ENCODE measurements around the gene TMED10.

The TMED10 gene

GRCh38 chr14:75147423-75148071, 28.9 kb downstream of the TMED10 start:
- peak; percentile 59 for TF ChIP-seq CTCF (conservative IDR thresholded peaks at IDR 0.05; ENCODE audit: control insufficient read depth, insufficient read depth, low read depth, low read length)
- DNase-seq (ENCODE audit: low read depth): peak; percentile 85
- H3K4me3 ChIP-seq (ENCODE audit: control insufficient read depth, low read depth, low read length): no peak overlapping the region

GRCh38 chr14:75144944-75145343, 31.5 kb downstream of the TMED10 start:
- no peak for TF ChIP-seq CTCF (conservative IDR thresholded peaks at IDR 0.05; ENCODE audit: control insufficient read depth, insufficient read depth, low read depth, low read length)
- H3K4me3 ChIP-seq (ENCODE audit: control insufficient read depth, low read depth, low read length): no peak overlapping the region
- no peak for DNase-seq (ENCODE audit: low read depth)

- no peak for TF ChIP-seq CTCF (conservative IDR thresholded peaks at IDR 0.05; ENCODE audit: control insufficient read depth, insufficient read depth, low read depth, low read length)
- DNase-seq (ENCODE audit: low read depth): no peak
- H3K4me3 ChIP-seq (ENCODE audit: control insufficient read depth, low read depth, low read length): no peak overlapping the region
Observed at GRCh38 chr14:75143761-75144527, 32.5 kb downstream of the TMED10 start.

- no peak for DNase-seq (ENCODE audit: low read depth)
Observed at GRCh38 chr14:75142494-75142893, 33.9 kb downstream of the TMED10 start.

GRCh38 chr14:75141967-75142366, 34.4 kb downstream of the TMED10 start:
- TF ChIP-seq CTCF (conservative IDR thresholded peaks at IDR 0.05; ENCODE audit: control insufficient read depth, insufficient read depth, low read depth, low read length): peak; percentile 49
- H3K4me3 ChIP-seq (ENCODE audit: control insufficient read depth, low read depth, low read length): no peak overlapping the region
- DNase-seq (ENCODE audit: low read depth): peak; percentile 53

More at GRCh38 chr14:75142494-75142893, 33.9 kb downstream of the TMED10 start:
- TF ChIP-seq CTCF (conservative IDR thresholded peaks at IDR 0.05; ENCODE audit: control insufficient read depth, insufficient read depth, low read depth, low read length): no peak
- no peak overlapping the region for H3K4me3 ChIP-seq (ENCODE audit: control insufficient read depth, low read depth, low read length)

GRCh38 chr14:75141062-75141461, 35.4 kb downstream of the TMED10 start:
- no peak for TF ChIP-seq CTCF (conservative IDR thresholded peaks at IDR 0.05; ENCODE audit: control insufficient read depth, insufficient read depth, low read depth, low read length)
- no peak for DNase-seq (ENCODE audit: low read depth)
- H3K4me3 ChIP-seq (ENCODE audit: control insufficient read depth, low read depth, low read length): no peak overlapping the region
